Mesothelial cell of epicardium (in vitro differentiated cells): ENCODE measurements around the gene NRM. TPM values are rescaled to one million over a fixed set of nuclear protein-coding genes. Genes with fewer than 3 reads are reported as not detected.

Source experiments
- DNase-seq, 2 experiments: peaks; one replicate each; pipeline ENCODE4 v3.0.0; 2021; ENCODE audit warnings: low spot score in 2 of 2; ENCODE audit not compliant: unreplicated experiment in 2 of 2
- H3K27ac Mint-ChIP-seq: 2 replicates; pipeline ENCODE4 v1.8.0; 2021; ENCODE audit warnings: mixed read lengths
- H3K27me3 Mint-ChIP-seq: 2 replicates; pipeline ENCODE4 v1.8.0; 2021; ENCODE audit warnings: low read depth, mixed read lengths
- H3K36me3 Mint-ChIP-seq: 2 replicates; pipeline ENCODE4 v1.8.0; 2021; ENCODE audit warnings: mixed read lengths
- H3K4me1 Mint-ChIP-seq: 2 replicates; pipeline ENCODE4 v1.8.0; 2021; ENCODE audit warnings: mixed read lengths
- H3K4me3 Mint-ChIP-seq: 2 replicates; pipeline ENCODE4 v1.8.0; 2021; ENCODE audit warnings: mild to moderate bottlenecking, moderate library complexity, mixed read lengths
- H3K9me3 Mint-ChIP-seq: 2 replicates; pipeline ENCODE4 v1.8.0; 2021; ENCODE audit warnings: mixed read lengths
- CTCF ChIP-seq: fragments of 200-600 bp; sonication (generic); IDR thresholded peaks from one replicate; pipeline ENCODE4 v1.5.0; 2021; ENCODE audit warnings: antibody characterized with exemption; ENCODE audit not compliant: unreplicated experiment
- total RNA-seq: library from RNA; stranded (reverse); gene quantifications from 3 replicates; pipeline ENCODE4 v1.2.1, GENCODE V29; 2021

Gene NRM
- total RNA-seq, 1 donor from 2014 or later = 36.1 TPM

- H3K27ac Mint-ChIP-seq = no peak overlapping the region
- peak; percentile 63 for TF ChIP-seq CTCF
Measured at GRCh38 chr6:30730601-30731435, 40.0 kb upstream of the NRM start.

GRCh38 chr6:30727920-30728553 is 37.3 kb upstream of the NRM start:
- Mint-ChIP-seq H3K27ac (peak overlapping the region; percentile 7), H3K9me3 (no peaks in the 10 kb centered on the region), H3K36me3 (peaks cover 34% of the 10 kb centered on the region), H3K4me3 (no peak overlapping the region), H3K27me3 (no peaks in the 10 kb centered on the region), H3K4me1 (peaks cover 25% of the 10 kb centered on the region)
- DNase-seq = no peak
- no peak for TF ChIP-seq CTCF

More at GRCh38 chr6:30730601-30731435, 40.0 kb upstream of the NRM start:
- H3K27me3 Mint-ChIP-seq = no peaks in the 10 kb centered on the region
- no peak overlapping the region for H3K4me3 Mint-ChIP-seq
- no peaks in the 10 kb centered on the region for H3K9me3 Mint-ChIP-seq
- DNase-seq = peak; percentile 64 to 83
- H3K36me3 Mint-ChIP-seq = peaks cover 27% of the 10 kb centered on the region
- peaks cover 3% of the 10 kb centered on the region for H3K4me1 Mint-ChIP-seq

GRCh38 chr6:30726506-30727413 is 36.0 kb upstream of the NRM start:
- H3K27ac Mint-ChIP-seq = peak overlapping the region; percentile 19
- no peak for TF ChIP-seq CTCF
- no peaks in the 10 kb centered on the region for H3K27me3 Mint-ChIP-seq
- no peak for DNase-seq
- no peak overlapping the region for H3K4me3 Mint-ChIP-seq
- no peaks in the 10 kb centered on the region for H3K9me3 Mint-ChIP-seq
- H3K4me1 Mint-ChIP-seq = peaks cover 34% of the 10 kb centered on the region
- peaks cover 37% of the 10 kb centered on the region for H3K36me3 Mint-ChIP-seq

- H3K36me3 Mint-ChIP-seq = peaks cover 36% of the 10 kb centered on the region
Measured at GRCh38 chr6:30725713-30726505, 35.1 kb upstream of the NRM start.

More at GRCh38 chr6:30725713-30726505, 35.1 kb upstream of the NRM start:
- Mint-ChIP-seq H3K4me3 (no peak overlapping the region), H3K27me3 (no peaks in the 10 kb centered on the region), H3K4me1 (peaks cover 36% of the 10 kb centered on the region), H3K9me3 (no peaks in the 10 kb centered on the region), H3K27ac (peak overlapping the region; percentile 48)
- DNase-seq = no peak
- TF ChIP-seq CTCF = no peak
